Thyroid gland (tissue), 4 donors: ENCODE data around the gene CAPN10. TPM values are rescaled to one million over a fixed set of nuclear protein-coding genes. Genes with fewer than 3 reads are reported as not detected.

ENCODE experiments used
- DNase-seq, 2 donors: peaks; one replicate each; pipeline ENCODE4 v3.0.0-alpha.2; 2019
- H3K27ac ChIP-seq, 3 donors: fragments of 200-600 bp; sonication (generic); 1 replicate in 2 of 3; 2 replicates in 1 of 3; pipeline ENCODE4 v1.5.1; 2016 to 2019; ENCODE audit warnings: mild to moderate bottlenecking in 1 of 3, moderate library complexity in 1 of 3
- H3K27me3 ChIP-seq: fragments of 200-600 bp; sonication (generic); one replicate; pipeline ENCODE4 v1.5.1; 2019
- H3K36me3 ChIP-seq, 2 donors: fragments of 200-600 bp; sonication (generic); one replicate each; pipeline ENCODE4 v1.5.1; 2016 to 2019
- H3K4me1 ChIP-seq, 2 donors: fragments of 200-600 bp; sonication (generic); one replicate each; pipeline ENCODE4 v1.5.1; 2017 to 2019
- H3K4me3 ChIP-seq, 3 donors: fragments of 200-600 bp; sonication (generic); replicated peaks in 1 of 3; 1 replicate in 2 of 3; 2 replicates in 1 of 3; pipeline ENCODE4 v1.5.1; 2016; ENCODE audit warnings: mild to moderate bottlenecking in 1 of 3
- H3K9me3 ChIP-seq: fragments of 200-600 bp; sonication (generic); one replicate; pipeline ENCODE4 v1.5.1; 2017
- POLR2A ChIP-seq, 2 donors: fragments of 450-650 bp; IDR thresholded peaks; one replicate each; pipeline ENCODE4 v1.6.1; 2017; ENCODE audit warnings: antibody characterized with exemption in 2 of 2, mild to moderate bottlenecking in 2 of 2, moderate library complexity in 1 of 2
- WGBS, 2 donors: methylation state at CpG; one replicate each; pipeline ENCODE4 v1.1.5; 2017; 5-methylcytosine and 5-hydroxymethylcytosine counted together
- intact Hi-C: fragments of 100-400 bp; cut with DNase I; formaldehyde crosslinking; loops from one replicate; pipeline ENCODE4 v1.15.1; 2023
- total RNA-seq, 4 donors: library from RNA; depleted of rRNA; stranded (reverse); fragments of >200 nt; gene quantifications; one replicate each; pipeline ENCODE4 v1.2.3, GENCODE V29; 2016
- TF ChIP-seq, protein P1 (sequence below), 6 experiments: fragments of 200-600 bp in 3 of 6; fragments of 450-650 bp in 3 of 6; sonication (generic) in 3 of 6; IDR thresholded peaks; one replicate each; pipeline ENCODE4 v1.5.1; 2016 to 2019; ENCODE audit warnings: antibody characterized with exemption in 6 of 6, mild to moderate bottlenecking in 2 of 6, inconsistent platforms in 1 of 6, moderate library complexity in 1 of 6

The CAPN10 gene
- total RNA-seq, 4 donors from 2014 or later: 19.3 to 25.3 (median 21.7) TPM

DNA sequence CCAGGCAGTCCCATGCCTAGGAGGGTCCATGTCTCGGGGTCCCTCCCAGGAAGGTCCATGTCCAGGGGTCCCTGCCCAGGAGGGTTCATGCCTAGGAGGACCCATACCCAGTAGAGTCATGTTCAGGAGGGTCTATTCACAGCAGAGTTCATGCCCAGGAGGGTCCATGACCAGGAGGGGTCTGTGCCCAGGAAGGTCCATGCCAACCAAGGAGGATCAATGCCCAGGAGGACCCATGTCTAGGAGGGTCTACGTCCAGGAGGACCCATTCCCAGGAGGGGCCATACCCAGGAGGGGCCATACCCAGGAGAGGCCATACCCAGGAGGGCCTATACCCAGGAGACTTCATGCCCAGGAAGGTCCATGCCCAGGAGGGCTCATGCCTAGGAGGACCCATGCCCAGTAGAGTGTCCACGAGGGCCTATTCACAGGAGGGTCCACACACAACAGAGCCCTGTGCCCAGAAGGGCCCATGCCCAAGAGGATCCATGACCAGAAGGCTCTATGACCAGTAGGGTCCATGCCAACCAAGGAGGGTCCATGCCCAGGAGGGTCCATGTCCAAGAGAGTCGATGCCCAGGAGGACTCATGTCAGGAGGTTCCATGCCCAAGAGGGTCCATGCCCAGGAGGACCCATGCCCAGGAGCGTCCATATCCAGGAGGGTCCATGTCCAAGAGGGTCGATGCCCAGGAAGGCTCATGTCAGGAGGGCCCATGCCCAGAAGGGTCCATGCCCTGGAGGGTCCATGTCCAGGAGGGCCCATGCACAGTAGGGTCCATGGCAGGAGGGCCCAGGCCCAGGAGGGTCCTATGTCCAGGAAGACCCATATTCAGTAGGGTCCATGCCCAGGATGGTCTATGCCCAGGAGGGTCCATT is 48.8 kb downstream of the CAPN10 start:
- H3K4me3 ChIP-seq: no peak overlapping the region
- no peaks in the 10 kb centered on the region for H3K36me3 ChIP-seq
- H3K27ac ChIP-seq: no peak overlapping the region
- H3K9me3 ChIP-seq: no peaks in the 10 kb centered on the region
- TF ChIP-seq POLR2A (IDR thresholded peaks at IDR 0.05): no peak
- 76 to 86% methylated on average over 5 to 6 of the region's 6 CpGs for WGBS, 2 donors
- intact Hi-C loops: no loop called here
- no peak for DNase-seq
- H3K4me1 ChIP-seq: no peaks in the 10 kb centered on the region
- no peaks in the 10 kb centered on the region for H3K27me3 ChIP-seq

DNA sequence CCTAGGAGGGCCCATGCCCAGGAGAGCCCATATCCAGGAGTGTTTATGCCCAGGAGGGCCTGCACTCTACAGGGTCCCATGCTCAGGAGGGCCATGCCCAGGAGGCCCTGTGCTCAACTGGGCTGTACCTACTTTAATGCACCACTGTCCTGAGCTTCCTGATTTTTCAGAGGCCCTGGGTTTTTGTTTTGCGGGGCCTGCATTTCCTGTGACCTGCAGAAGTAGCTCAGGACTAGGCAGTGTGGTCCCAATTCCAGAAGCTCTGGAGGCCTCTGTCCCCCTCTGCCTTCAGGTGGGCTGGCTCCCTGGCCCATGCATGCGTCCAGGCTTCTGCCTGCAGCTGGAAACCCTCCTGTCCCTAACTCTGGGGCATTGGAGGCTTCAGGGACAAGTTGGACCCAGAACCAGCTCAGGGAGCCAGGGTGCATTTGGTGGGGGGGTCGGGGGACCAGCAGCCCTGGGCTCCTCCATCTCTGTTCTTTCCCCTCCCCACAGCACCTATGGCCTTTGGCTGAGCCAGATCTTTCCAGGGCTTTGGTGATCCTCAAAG is 49.5 kb downstream of the CAPN10 start:
- H3K4me3 ChIP-seq: no peak overlapping the region
- no peak overlapping the region for H3K27ac ChIP-seq
- TF ChIP-seq, protein P1, sequence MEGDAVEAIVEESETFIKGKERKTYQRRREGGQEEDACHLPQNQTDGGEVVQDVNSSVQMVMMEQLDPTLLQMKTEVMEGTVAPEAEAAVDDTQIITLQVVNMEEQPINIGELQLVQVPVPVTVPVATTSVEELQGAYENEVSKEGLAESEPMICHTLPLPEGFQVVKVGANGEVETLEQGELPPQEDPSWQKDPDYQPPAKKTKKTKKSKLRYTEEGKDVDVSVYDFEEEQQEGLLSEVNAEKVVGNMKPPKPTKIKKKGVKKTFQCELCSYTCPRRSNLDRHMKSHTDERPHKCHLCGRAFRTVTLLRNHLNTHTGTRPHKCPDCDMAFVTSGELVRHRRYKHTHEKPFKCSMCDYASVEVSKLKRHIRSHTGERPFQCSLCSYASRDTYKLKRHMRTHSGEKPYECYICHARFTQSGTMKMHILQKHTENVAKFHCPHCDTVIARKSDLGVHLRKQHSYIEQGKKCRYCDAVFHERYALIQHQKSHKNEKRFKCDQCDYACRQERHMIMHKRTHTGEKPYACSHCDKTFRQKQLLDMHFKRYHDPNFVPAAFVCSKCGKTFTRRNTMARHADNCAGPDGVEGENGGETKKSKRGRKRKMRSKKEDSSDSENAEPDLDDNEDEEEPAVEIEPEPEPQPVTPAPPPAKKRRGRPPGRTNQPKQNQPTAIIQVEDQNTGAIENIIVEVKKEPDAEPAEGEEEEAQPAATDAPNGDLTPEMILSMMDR (IDR thresholded peaks at IDR 0.05): no peak
- no peak for TF ChIP-seq POLR2A (IDR thresholded peaks at IDR 0.05)
- WGBS, 2 donors: 63 to 69% methylated on average over 1 to 3 of the region's 3 CpGs
- no peak for DNase-seq
- H3K27me3 ChIP-seq: no peaks in the 10 kb centered on the region
- intact Hi-C loops: no loop called here
- no peaks in the 10 kb centered on the region for H3K9me3 ChIP-seq
- no peaks in the 10 kb centered on the region for H3K36me3 ChIP-seq
- no peaks in the 10 kb centered on the region for H3K4me1 ChIP-seq

DNA sequence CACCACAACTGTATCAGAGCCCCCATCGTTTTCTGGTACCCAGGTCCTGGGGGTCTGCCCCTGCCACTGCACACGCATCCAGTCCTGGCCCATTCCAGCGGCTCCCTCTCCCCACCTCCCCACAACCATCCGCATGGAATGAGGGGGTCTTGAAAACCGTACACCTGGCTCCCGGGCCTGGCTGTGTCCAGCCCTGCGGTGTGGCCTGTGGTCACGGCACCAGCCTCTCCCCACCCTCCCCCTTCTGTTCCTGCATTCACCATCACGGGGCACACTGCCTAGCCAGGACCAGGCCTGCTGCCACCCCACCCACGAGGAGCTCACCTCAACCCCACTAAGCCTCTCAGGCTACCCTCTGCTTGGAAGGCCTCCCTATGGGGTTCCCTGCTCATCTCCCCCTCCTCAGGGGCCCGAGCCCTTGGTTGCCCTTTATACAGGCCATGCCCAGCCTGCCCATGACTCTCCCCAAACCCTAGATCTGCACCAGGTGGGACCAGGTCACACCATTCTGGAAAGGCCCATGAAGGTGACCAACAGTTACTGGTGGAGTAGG is 50.1 kb downstream of the CAPN10 start:
- no peak overlapping the region for H3K27ac ChIP-seq
- WGBS, 2 donors: 74 to 85% methylated on average over 11 of the region's 11 CpGs
- H3K4me3 ChIP-seq: no peak overlapping the region
- TF ChIP-seq POLR2A (IDR thresholded peaks at IDR 0.05): no peak
- TF ChIP-seq, protein P1 (IDR thresholded peaks at IDR 0.05): no peak
- H3K4me1 ChIP-seq: no peaks in the 10 kb centered on the region
- no peaks in the 10 kb centered on the region for H3K27me3 ChIP-seq
- H3K9me3 ChIP-seq: no peaks in the 10 kb centered on the region
- intact Hi-C loops: no loop called here
- no peaks in the 10 kb centered on the region for H3K36me3 ChIP-seq
- DNase-seq: no peak

DNA sequence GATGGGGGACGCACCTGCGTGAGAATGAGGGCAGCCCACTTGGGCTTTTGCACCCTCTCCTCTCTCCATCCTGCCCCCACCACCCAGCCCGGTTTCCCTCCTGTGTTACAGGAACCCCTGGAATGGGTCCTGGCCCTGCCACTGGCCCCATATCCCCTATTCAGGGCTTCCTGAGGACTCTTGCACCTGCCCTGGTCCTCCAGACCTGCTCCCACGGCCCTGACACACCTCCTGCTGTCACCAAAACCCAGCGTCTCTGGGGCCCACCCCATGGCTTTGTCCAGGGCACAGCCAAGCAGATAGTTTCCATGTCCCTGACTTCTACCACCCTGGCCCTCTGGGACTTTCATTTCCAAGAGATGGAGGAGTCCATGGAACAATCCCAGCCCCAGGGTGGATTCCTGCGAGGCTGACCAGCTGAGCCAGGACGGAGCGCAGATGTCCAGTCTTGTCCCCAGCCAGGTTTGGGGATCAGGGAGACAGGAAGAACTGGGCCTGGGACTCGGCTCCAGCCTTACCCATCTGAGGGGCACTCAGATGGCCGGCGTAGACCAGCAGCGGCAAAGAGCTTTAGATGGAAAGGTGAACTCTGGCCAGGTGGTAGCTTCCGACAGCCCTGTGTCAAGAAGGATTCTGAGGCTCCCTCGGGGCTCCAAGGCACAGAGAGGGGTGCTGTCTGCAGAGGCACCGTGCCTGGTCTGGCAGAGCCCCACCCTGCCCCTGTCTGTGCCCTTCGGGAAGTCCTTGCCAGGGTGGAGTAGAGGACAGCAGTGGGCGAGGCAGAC is 50.8 kb downstream of the CAPN10 start:
- Histone ChIP-seq H3K9me3 (no peaks in the 10 kb centered on the region), H3K4me1 (no peaks in the 10 kb centered on the region), H3K36me3 (no peaks in the 10 kb centered on the region), H3K27ac (no peak overlapping the region), H3K27me3 (no peaks in the 10 kb centered on the region), H3K4me3 (no peak overlapping the region)
- intact Hi-C loops: no loop called here
- no peak for DNase-seq
- no peak for TF ChIP-seq POLR2A (IDR thresholded peaks at IDR 0.05)
- TF ChIP-seq, protein P1 (IDR thresholded peaks at IDR 0.05): no peak
- 83 to 88% methylated on average over 13 to 17 of the region's 17 CpGs for WGBS, 2 donors

DNA sequence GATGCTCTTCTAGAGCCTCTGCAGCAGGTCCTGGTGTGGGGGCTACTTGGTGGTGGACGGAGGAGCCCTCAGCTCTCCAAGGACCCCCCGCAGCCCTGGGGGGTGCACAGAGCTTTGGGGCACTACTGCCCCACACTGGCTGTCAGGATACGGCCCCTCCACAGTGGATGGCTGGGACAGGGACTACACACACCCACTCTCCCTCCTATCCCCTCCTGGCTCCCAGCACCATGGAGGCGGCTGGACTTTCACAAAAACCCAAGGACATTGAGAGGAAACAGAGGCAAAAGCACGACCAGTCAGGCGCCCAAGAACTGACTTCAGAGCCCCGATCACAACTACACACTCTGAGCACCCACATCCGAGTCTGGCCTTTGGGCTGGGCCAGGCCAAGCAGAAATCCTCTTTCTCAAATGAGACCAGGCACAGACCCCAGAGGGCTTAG is 51.4 kb downstream of the CAPN10 start:
- Histone ChIP-seq H3K27me3 (no peaks in the 10 kb centered on the region), H3K9me3 (no peaks in the 10 kb centered on the region), H3K4me3 (no peak overlapping the region), H3K27ac (no peak overlapping the region), H3K4me1 (no peaks in the 10 kb centered on the region), H3K36me3 (no peaks in the 10 kb centered on the region)
- 78 to 80% methylated on average over 7 to 8 of the region's 8 CpGs for WGBS, 2 donors
- no peak for DNase-seq
- TF ChIP-seq, protein P1 (IDR thresholded peaks at IDR 0.05): no peak
- intact Hi-C loops: no loop called here
